Measurements from ENCODE around the gene HINT3.

DNA sequence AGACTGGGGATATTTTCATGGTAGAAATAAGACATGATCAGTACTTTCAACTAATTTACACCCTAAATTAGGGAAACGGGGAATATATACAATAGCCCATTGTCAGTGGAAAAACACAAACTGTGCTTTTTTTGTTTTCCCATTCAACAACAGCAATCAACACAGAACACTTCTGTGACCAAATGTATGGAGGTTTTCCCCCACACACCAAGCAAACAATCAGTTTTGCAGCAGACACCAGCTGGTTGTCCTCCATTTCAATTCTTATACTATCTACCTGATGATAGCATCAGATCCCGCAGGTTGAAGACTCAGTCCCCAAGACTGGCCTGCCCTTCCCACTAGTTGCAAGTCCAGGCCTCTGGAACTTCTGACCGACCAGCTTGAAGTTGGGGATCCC lies 4.5 kb downstream of the HINT3 start:
- TF ChIP-seq, protein P1, sequence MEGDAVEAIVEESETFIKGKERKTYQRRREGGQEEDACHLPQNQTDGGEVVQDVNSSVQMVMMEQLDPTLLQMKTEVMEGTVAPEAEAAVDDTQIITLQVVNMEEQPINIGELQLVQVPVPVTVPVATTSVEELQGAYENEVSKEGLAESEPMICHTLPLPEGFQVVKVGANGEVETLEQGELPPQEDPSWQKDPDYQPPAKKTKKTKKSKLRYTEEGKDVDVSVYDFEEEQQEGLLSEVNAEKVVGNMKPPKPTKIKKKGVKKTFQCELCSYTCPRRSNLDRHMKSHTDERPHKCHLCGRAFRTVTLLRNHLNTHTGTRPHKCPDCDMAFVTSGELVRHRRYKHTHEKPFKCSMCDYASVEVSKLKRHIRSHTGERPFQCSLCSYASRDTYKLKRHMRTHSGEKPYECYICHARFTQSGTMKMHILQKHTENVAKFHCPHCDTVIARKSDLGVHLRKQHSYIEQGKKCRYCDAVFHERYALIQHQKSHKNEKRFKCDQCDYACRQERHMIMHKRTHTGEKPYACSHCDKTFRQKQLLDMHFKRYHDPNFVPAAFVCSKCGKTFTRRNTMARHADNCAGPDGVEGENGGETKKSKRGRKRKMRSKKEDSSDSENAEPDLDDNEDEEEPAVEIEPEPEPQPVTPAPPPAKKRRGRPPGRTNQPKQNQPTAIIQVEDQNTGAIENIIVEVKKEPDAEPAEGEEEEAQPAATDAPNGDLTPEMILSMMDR (IDR thresholded peaks at IDR 0.05; ENCODE audit: poor library complexity, severe bottlenecking): no peak
- TF ChIP-seq, protein P2, sequence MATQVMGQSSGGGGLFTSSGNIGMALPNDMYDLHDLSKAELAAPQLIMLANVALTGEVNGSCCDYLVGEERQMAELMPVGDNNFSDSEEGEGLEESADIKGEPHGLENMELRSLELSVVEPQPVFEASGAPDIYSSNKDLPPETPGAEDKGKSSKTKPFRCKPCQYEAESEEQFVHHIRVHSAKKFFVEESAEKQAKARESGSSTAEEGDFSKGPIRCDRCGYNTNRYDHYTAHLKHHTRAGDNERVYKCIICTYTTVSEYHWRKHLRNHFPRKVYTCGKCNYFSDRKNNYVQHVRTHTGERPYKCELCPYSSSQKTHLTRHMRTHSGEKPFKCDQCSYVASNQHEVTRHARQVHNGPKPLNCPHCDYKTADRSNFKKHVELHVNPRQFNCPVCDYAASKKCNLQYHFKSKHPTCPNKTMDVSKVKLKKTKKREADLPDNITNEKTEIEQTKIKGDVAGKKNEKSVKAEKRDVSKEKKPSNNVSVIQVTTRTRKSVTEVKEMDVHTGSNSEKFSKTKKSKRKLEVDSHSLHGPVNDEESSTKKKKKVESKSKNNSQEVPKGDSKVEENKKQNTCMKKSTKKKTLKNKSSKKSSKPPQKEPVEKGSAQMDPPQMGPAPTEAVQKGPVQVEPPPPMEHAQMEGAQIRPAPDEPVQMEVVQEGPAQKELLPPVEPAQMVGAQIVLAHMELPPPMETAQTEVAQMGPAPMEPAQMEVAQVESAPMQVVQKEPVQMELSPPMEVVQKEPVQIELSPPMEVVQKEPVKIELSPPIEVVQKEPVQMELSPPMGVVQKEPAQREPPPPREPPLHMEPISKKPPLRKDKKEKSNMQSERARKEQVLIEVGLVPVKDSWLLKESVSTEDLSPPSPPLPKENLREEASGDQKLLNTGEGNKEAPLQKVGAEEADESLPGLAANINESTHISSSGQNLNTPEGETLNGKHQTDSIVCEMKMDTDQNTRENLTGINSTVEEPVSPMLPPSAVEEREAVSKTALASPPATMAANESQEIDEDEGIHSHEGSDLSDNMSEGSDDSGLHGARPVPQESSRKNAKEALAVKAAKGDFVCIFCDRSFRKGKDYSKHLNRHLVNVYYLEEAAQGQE (IDR thresholded peaks at IDR 0.05; ENCODE audit: borderline replicate concordance): no peak
- no peak for TF ChIP-seq POLR2AphosphoS5 (IDR thresholded peaks at IDR 0.05)
- no peak for TF ChIP-seq EP300 (conservative IDR thresholded peaks at IDR 0.05; ENCODE audit: poor library complexity, severe bottlenecking)
- TF ChIP-seq EZH2 (IDR thresholded peaks at IDR 0.05; ENCODE audit: borderline replicate concordance, insufficient read depth, low read length, poor library complexity, severe bottlenecking): no peak

All from neural cell (in vitro differentiated cells).